Activated gamma-delta T cell (primary cell): ENCODE results near the gene ZNF860.
"Not testable (repeated sequence)": the region's sequence is repeated elsewhere in the genome, so short reads cannot be mapped to it uniquely, and the experiment has no call there.

ENCODE experiments used
- DNase-seq: peaks from one replicate; lab custom pipeline; 2025; lab: John Stamatoyannopoulos, UW

ZNF860 gene

DNA sequence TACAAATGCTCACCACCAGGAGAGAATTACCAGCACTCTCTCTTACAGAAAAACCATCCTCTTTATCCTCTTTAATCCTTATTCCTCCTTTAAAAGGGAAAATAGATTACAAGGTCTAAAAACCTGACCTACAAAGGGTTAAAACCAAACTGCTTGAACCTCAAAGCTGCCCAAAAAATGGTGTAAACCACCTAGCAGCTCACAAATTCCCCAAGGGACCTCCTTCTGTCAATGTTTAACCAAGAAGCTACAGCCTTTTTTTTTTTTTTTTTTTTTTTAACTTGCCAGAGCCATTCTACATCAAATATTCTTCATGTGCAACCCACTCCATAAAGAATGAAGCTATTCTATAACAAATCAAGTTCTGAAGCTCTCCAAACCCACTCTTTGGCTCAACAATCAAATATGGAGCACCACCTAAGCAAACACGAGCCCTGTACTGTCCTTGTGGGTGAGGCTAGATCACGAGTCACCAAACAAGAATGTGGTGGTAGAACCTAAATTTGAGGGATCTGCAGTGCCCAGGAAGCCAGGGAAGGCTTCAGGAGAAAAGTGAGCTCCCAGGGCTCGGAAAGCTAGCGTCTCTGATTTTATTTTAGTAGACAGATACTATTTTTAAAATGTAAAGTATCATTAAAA is 20.6 kb upstream of the ZNF860 start:
- no peak for DNase-seq

DNA sequence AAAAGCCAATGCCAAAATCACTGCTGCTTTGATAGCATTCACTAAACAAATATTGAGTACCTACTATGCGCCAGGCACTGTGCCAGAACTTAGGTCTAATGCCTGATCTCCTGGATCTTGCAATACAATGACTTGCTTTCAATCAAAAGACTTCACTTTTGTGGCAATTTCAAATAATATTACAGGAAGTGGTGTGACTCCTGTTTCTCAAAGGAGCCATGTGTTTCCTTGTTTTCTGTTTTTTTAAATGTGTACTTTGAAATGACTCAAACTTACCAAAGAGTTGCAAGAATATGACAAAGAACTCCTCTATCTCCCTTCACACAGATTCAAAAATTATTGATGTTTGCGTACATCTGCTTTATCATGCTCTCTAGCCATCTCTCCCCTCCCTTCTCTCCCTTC is 18.7 kb upstream of the ZNF860 start:
- no peak for DNase-seq

DNA sequence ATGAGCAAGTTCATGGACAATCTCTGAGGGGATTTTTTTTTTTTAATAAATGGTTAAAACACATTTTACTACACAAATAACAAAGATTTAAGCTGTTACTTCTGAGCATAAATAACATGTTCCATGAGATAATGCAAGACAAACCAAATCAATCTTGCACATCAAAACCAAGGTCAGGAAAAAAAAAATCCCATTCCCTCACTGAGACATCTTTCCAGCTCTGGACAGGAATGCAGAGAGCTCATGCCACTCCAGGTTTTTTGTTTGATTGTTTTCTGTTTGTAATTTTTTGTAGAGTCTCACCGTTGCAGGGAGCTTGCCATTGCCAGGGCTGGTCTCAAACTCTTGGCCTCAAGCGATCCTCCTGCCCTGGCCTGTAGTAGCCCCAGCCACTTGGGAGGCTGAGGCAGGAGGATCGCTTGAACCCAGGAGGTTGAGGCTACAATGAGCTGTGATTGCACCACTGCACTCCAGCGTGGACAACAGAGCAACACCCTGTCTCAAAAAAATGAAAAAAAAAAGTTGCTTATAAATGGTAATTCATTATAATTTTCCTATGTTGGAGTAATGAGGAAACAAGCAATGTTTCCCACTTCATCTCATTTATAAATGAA is 14.5 kb upstream of the ZNF860 start:
- DNase-seq: no peak

DNA sequence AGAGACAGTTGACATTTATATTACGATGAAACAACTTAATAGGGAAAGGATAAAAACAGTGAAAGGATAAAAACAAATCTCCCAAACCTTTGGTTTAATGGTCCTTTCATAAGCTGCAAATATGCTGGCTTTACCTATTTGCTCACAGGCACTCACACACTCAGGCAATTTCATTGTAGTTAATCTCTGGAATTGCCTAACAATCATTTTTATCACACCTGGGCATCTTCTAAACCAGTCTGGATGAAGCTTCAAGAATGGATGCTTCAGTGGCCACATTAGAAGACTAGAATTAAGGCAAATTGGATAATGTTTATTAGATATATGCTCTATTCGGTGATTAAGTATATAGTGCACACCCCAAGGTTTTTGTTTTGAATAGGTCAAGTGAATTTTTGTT is 14.0 kb upstream of the ZNF860 start:
- no peak for DNase-seq

DNA sequence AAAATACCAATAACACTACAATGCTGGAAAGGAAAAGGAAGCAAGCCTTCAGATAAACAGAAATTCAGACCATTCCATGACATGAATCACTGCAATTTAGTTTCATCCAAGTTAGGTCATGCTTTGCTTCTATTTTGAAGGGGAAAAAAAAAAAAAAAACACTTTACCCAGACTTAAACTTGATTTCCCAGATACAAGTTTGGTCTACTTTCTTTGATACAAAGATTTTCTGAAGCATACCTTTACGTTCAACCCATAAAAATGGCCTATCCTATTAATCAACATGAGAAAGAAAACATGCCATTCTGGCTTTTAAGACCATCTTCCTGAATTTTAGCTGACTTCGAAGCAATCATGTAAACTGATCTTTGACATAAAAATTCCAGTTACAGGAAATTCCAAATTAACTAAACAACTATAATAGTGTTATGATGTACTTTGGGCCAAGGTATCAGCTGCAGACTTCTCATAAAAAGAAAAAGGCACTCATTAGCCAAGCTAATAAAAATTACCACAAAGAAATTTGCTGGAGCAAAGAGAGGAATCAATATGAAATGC is 13.1 kb upstream of the ZNF860 start:
- no peak for DNase-seq

DNA sequence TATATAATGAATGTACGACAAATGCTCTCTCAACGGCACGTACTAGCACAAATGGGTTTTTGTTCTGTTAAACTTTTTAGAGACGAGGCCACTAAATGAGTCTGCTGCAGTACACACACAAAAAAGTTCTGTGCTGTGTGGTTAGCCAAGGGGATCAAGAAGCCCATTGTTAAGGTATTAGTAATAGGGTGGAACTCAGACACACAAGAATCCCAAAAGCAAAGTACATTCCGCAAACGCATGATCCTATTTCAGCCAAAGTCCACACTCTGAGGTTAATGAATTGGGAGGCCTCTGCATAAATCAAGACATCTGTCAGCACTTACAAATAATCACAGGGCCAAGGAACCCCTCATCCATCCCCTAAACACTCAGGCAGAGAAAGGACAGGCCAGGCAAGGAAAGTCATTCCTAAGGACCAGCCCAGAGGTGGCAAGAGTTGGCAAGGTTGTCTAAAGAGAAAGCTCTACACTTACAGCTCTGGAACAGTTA is 12.6 kb upstream of the ZNF860 start:
- DNase-seq: no peak

DNA sequence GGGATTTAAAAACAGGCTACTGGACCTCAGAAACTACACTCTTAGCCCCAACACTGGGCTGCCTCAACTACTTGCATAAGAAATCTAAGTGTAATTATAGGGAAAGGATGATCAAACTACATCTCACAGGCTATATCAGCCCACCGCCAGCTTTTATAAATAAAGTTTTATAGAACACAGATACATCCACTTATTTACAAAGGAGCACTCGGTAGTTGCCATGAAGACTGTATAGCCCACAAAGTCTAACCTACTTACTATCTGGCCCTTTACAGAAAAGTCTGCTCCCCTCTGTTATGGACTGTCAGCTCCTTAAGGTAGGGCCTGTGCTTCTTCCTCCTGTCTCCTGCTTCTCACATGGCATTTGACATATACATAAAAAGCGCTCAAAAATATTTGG is 9.9 kb upstream of the ZNF860 start:
- DNase-seq: no peak

DNA sequence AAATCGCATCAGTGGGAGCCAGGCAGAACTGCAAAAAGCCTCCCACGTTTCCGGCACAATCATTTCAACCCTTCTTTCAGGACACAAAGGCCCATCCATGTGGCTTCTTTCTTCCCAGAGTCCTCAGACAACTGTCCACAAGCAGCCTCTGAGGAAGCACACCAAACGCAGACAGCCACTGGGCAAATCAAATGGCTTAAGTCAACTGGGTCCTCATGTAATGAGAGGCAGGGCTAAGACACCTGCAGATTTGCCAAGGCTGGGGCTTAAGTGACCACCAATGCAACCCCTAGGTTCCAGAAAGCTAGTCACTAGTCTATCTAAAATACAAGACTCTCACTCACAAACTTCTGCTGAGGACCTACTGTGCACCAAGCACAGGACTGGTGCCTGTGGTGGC is 8.5 kb upstream of the ZNF860 start:
- DNase-seq: no peak

DNA sequence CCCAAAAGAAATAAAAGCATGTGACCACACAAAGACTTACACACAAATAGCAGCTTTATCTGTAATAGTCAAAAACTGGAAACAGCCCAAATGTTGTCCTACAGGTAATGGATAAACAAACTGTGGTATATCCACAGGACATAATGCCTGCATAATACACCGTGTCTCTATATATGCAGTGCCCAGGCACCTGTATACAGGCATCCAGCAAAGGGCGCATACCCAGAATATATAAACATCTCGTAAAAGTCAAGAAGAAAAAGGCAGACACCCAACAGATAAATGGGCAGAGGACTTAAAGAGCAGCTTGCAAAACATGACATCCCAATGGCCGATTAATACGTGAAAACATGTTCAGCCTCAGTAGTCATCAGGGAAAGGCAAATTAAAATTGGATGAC is 7.7 kb upstream of the ZNF860 start:
- no peak for DNase-seq

DNA sequence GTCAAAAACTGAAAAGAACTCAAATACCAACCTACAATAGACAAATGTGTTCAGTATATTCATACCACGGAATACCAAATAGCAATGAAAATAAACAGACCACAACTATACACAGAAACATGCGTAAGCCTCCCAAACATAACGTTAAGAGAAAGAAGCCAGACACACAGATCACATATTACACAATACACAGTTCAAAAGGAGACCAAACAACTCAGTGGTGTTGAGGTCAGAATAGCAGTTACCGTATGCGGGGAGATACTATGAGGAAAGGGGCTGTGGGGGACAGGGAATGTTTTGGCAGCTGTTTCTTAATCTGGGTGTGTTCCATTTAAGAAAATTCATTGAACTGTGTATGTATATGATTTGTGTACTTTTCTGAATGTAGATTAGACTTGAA is 7.1 kb upstream of the ZNF860 start:
- no peak for DNase-seq

DNA sequence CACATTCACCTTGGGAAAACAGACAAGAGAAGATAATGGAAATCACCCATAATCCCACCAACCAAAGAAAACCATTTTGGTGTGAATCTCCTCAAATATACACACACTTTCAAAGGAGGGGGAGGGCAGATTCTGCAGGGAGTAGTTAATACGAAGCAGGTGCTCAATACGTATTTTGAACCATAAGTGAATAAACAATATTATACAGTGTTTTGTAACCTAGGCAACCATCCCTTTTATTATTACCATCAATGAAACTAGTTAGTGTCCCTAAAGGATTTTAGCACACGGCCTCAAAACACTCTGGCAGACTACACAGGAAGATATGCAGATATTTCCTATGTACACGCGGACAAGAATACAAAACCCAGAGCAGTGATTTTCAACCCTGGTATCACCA is 6.6 kb upstream of the ZNF860 start:
- DNase-seq: no peak

DNA sequence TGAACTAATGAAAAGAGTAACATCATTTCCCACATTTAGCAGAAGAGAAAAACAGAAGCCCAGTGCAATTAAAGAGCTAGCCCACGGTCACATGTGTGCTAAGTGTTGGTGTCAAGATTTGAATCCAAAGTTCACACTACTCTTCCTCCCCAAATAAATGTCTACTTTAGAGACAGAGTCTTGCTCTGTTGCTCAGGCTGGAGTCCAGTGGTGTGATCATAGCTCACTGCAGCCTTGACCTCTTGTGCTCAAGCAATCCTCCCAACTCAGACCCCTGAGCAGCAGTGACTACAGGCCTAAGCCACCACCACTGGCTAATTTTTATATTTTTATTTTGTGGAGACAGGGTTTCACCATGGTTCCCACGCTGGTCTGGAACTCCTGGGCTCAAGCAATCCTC is 5.2 kb upstream of the ZNF860 start:
- DNase-seq: no peak

DNA sequence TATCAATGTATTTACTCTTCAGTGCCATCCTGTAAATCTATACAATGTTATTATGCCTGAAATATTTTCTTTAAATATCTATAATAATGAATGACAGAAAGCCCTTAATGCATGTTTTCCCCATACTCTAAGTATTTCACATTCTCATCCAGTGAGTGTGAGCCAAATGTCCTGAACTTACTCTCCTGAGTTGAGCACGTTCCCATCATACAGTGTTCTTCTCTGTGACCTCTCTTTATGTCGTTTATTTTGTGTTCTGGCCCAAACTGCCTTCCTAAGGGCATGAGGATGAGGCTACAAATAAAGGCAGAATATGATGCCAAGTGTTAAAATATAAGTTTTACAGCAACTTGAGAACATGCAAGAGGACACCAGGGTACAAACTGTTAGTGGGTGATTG is 3.8 kb upstream of the ZNF860 start:
- no peak for DNase-seq

DNA sequence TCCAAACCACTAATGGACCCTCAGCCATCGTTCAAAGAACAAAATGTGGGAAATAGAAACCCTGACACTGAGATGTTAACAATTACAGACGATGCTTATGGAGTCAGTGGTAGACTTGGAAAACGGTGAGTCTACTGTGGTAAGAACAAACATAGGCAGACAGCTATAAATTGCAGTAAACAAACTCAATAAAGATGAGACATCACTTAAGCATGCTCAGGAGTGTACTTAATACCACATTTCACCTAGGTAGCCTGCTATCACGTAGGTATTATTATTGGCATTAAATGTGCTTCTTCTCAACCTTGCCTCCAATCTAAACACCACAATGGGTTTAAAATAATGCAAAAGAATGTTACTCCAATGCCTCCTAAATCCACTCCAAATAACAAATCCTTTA is 3.0 kb upstream of the ZNF860 start:
- DNase-seq: no peak

DNA sequence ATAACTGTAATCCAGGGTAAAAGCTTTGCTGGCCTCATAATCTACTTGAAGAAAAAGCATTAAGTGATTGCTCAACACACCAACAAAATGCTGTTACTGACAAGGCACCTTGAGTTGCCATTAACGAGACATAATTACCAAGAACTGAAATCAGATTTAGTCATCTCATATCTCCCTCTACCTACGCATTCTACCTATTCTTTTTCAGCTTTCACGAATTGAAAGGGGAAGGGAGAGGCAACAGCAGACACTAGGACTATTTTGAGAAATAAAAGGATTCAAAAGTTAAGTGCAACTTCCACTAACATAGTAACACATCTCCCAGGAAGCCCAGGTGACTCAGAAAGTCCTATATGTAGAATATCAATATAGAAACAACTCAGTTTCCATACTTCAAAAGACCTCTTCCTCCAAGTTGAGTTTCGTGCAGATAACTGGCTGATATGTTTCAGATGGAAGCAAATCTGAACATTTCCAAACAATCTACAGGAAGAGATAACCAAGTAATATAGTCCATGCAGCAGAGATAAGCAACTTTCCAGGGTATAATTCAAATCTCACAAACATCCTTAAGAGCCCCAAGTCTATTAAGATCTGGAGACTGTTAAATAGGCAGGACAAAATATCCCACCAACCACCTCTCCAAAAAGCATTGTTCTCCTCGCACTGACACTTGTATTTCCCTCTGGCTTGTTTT is 2.4 kb upstream of the ZNF860 start:
- no peak for DNase-seq

DNA sequence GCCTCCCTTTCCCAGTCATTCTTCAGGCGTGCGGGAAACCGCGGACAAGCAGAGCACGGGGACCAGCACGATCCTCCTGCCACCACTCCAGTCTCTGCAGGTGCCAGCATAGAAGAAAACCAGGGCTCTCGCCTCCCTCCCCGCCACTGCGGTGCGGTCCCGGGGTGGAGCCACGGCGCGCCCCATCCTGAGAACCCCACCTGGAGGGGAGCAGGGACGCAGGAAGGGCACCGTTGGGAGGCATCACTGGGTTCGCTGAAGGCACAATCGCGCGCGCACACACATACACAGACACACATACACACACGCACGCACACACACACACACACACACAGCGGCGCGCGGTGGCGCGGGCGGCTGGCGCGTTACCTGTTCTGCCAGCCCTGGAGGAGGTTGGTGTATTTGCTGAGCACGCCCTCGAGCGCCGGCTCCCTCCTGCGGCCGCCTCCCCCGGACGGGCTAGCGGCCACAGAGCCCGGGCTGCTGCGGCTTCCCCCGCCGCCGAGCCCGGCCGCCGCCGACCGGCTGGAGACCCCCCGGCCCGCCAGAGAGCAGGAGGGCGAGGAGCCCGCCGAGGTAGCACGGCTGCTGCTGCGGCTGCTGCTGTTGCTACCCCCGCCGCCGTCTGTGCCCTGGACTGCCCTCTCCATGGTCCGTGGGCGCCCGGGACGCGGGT is 882 bp upstream of the ZNF860 start:
- DNase-seq: no peak

DNA sequence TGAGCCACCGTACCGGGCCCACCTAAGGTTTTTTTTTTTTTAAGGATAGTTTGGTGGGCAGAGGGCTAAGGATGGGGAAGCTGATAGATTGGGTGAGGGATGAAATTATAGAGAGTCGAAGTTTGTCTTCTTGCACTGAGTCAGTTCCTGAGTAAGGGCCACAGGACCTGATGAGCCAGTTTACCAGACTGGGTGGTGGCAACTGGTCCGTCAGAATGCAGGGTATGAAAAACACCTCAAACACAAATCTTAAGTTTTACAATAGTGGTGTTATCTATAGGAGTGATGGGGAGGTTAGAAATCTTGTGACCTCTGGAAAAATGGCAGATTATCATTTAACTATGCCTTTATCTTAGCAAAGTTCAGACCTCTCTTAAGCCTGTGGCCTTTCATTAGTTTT is 2.8 kb downstream of the ZNF860 start:
- no peak for DNase-seq

DNA sequence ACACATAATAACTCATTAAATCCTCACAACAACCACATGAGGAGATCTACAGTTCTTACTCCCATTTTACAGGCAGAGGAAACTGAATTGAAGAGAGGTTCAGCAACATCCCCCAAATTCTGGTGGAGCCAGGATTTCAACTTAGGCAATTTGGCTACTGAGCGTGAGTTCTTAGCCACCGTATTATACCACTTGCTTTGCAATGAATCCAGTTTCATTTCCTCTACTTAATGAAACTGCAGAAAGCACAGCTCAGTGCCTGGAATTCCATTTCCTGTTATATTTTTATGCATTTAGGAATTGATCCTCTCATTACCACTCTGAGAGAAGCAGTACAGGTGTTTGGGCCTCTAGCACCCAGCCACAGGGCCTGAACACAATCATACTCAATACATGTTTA is 4.3 kb downstream of the ZNF860 start:
- DNase-seq: no peak

DNA sequence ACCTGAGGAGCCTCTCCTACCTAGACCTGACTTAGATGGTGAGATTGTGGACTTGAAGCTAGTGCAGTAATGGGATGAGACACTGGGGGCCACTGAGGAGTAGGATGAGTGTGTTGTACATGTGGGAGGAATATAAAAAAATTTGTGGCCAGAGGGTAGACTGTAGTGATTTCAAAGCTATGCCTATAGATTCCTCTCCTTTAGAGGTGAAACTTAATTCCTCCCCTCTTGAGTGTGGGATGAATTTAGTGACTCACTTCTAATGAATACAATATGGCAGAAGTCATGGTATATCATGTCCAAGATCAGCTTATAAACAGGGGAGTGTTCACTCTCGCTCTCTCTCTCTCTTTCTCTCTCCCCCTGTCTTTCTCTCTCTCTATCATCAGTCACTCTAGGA is 6.7 kb downstream of the ZNF860 start:
- no peak for DNase-seq

DNA sequence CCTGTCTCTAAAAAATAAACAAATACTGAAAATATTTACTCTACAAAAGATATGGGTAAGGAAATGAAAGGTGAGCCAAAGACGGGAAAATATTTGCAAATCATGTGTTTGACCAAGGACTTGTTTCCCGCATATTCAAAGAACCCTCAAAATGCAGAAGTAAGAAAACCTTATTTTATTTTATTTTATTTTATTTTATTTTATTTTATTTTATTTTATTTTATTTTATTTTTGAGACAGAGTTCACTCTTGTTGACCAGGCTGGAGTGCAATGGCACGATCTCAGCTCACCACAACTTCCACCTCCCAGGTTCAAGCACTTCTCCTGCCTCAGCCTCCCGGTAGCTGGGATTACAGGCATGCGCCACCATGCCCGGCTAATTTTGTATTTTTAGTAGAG is 11.4 kb downstream of the ZNF860 start:
- DNase-seq: not testable (repeated sequence)

DNA sequence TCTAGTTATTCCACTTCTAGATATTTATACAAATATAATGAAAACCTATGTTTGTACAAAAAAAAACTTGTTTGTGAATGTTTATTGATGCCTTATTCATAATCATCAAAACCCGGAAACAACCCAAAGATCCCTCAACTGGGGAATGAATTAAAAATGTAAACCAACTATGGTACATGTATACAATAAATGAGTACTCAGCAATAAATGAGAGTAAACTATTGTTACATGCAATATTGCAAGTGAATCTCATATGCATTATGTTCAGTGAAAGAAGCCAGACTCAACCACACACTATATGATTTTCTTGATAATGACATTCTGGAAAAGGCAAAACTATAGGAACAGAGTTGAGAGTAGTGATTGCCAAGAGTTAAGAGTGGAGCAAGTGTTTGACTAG is 12.3 kb downstream of the ZNF860 start:
- no peak for DNase-seq

DNA sequence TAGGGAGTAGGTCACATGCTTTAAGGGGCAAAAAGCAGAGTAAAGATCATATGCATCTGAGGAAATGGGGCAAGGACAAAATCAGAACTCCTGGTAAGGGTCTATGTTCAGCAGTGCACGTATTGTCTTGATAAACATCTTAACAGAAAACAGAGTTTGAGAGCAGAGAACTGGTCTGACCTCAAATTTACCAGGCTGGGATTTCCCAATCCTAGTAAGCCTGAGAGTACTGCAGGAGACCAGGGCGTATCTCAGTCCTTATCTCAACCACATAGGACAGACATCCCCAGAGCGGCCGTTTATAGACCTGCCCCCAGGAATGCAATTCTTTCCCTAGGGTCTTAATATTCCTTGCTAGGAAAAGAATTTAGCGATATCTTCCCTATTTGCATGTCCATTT is 13.5 kb downstream of the ZNF860 start:
- not testable (repeated sequence) for DNase-seq

DNA sequence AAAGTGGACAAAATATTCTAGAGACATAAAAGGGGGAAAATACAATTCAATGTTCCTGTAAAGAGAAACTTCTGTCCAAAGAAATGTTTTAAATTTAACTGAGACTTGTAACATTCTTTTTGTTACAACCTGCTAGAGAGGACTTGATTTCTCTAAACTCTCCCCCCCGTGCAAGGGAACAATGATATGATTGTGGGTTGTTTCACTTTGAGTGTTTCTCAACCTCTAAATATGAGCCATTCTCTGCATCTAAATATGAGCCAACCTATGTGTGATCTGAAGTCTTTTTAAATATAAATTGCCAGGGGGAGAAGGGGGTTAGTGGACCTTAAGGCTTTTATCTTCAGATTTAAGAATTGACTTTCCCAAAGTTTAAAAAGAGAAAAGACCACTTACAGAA is 14.6 kb downstream of the ZNF860 start:
- no peak for DNase-seq
